ENCODE data around the gene PBX1.

The PBX1 gene

DNA sequence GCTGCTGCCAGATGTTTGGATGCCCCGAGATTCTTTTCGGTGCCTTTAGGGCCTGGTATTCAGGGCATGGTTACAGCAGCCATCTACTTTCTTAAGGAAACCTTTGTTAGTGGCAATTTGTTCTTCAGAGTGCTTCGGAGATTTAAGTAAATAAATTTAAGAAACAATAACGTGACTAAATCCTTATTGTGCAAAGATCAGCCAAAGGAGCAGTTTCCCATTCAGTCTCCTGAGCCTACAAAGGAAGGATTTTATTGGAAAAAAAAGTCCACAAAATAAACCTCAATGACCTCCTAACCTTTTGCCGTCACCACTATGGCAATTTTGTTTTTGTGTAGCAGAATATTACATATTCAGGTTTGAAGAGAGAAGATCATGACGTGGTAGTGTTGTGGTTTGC is 231.1 kb downstream of the PBX1 start:
- DNase-seq, result no peak

- no peak for DNase-seq
Observed at GRCh38 chr1:164792410-164793004, 233.5 kb downstream of the PBX1 start.

DNA sequence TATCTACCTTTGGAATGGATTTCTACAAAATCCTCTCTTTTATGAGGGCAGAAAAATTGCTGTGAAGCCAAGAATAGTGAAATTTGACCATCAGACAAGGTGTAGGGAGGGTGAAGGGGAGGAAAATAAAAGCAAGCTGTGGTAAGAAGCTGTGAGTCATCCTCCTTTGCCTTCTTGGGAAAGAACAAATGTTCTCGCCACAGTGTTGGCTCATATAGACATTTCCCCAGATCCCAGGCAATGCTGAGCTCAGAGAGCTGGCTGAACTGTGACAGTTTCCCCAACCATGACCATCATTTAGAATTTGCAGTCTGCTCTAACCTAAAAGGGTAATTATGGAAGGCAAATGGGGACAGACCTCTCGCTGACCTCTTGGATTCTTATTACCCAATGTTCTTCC is 235.4 kb downstream of the PBX1 start:
- no peak for DNase-seq

GRCh38 chr1:164796916-164797315 is 237.9 kb downstream of the PBX1 start:
- DNase-seq, result no peak

DNA sequence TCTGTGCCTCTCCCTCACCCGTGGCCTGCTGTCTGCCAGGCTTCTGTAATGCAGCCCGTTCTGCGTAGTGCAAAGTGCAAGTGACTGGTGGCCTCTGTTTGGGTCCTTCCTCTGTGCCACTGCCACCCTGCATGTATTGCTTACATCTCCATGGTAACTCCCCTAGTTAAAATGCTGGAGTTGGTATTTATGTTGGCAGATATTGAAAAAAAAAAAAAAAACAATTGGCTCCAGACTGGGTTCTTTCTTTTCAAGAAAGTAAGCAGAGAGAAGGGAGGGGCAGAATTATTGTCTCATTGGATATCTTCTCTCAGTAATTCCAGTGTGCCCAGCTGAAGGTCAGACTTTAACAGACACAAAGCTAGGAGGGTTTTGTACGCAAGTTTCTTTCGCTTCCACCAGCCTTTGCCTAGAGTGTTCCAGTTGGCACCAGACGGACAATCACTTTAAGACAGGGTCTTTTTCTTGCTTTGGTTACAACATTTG is 242.3 kb downstream of the PBX1 start:
- DNase-seq, result no peak

DNA sequence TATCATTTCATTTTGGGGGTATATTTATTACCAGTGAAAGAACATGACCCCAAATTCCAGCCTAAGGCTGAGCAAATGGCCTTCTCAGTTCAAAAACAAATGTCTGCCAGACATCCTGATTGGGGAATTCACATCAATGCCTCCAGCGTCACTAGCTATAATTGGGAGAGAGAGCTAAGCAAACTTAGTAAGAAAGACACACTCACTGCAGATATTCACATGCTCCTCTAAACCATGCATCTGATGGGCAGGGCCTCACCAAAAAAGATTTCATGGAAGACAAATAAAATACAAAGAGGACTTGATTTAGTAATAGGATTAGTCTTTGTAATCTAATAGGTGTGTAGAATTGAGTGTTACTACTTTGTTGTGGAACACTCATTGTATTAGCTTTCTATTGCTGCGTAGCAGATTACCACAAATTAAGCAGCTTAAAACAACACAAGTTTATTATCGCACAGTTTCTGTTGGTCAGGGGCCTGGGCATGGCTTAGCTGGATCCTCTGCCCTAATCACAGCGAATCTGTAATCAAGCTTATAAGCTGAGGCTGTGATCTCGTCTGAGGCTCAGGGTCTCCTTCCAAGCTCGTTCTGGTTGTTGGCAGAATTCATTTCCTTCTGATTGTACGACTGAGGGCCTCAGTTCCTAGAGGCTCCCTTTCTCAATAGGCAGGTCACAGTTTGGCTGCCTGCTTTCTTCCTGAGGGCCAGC is 243.0 kb downstream of the PBX1 start:
- DNase-seq, result no peak

GRCh38 chr1:164802529-164803282 is 243.7 kb downstream of the PBX1 start:
- DNase-seq, result no peak

DNA sequence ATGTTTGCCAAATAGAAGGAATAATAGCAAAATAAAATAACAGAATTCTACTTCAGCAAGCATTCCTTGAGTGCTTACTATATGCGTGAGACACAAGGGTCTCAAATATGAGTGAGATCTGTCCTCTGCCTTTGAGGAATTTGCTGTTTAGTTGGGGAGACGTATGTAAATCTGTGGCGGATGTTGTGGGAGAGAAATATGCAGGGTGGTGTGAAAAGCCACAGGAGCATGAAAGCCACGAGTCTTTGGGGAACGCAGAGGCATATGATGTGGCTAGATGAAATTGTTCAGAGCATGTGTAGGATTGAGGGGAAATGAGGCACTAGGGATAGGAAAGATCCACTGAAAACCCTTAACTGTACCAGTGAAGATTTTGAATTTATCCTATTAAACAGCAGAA is 244.4 kb downstream of the PBX1 start:
- no peak for DNase-seq

DNA sequence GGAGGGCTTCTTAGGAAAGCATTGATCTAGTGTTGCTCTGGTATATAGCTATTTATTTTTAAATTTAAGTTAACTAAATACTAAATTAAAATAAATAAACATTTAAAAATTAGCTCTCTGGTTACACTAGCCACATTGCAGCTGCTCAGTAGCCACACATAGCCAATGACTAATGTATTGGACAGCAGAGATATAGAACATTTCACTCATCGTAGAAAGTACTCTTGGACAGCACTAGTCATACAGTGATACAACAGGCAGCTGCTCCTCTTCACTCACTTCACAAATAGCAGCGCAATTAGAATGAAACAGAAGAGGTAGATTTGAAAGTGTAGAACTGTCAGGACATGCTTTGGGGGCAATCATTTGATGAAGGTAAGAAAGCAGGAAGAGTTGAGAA is 245.4 kb downstream of the PBX1 start:
- no peak for DNase-seq

DNA sequence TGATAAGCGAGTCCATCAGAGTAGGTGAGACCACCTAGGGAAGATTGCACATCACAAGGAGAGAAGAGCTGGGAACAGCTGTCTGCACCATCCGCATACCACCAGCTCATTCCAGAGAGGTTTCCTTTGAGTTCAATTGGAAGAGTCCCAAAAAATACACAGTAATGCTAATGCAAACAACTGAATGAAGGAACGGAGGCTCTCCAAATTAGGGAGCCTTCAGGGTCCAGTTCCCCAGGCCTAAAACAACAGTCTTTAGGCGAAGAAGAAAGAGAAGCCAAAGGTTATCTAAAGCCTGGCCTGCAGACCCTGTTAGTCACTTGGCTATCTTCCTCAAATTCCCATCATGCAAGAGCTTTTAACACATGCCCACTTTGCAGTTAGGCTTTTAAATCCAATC is 246.4 kb downstream of the PBX1 start:
- no peak for DNase-seq

DNA sequence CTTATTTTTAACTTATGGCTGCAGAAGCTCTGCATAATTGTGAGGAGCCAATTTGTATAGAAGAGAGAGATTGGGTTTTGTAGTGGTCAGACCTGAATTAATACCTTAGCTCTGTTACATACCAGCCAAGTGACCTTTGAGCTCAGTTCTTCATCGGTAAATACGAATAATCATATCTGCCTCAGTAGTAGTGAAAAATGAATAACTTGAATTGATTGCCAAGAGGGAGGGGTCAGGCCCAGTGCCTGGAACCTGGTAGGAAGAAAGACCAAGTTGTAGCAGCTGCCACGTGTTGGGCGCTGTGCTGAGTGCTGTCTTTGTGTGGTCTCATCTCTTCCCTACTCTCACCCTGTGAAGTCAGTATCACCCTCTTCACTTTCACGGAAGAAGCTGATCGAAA is 247.5 kb downstream of the PBX1 start:
- no peak for DNase-seq

DNA sequence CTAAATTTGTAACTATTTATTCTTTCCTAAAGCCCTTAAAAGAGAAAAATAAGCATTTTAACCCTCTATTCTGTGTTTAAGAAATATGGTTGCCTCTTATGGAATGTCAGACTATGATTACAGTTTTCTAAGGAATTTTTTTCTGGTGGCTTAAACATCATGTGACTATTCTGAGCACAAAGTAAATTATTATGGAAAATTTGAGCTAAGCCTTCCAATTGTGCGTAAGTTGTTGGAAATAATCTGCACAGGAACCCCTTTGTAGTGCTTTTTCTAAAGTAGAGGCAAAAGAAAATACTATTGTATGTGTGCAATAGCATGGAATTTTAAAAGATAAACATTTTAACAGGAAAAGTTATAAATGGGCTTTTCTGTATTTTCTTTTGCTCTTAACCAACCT is 254.8 kb downstream of the PBX1 start:
- DNase-seq, result no peak

DNA sequence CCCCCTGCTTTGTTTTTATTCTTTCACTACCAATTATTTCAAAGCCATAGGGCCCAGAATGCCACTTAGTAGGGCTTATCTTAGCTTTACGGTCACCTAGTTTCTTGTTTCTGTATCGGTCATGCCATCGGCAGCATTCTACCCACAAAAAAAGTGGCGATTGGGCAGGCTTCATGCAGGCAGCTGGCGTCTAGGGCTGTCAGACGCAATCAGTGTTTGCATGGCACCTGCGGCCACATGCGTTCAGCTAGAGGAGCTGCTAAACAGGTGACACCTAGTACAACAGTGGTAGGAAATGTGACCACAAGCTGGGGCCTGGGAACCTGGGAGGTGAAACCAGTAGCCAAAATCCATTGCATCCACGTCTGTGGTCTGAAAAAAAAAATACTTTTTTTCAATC is 262.7 kb downstream of the PBX1 start:
- no peak for DNase-seq

- no peak for DNase-seq
Observed at GRCh38 chr1:164823486-164824279, 264.7 kb downstream of the PBX1 start.

- no peak for DNase-seq
Observed at GRCh38 chr1:164824542-164824941, 265.6 kb downstream of the PBX1 start.

DNA sequence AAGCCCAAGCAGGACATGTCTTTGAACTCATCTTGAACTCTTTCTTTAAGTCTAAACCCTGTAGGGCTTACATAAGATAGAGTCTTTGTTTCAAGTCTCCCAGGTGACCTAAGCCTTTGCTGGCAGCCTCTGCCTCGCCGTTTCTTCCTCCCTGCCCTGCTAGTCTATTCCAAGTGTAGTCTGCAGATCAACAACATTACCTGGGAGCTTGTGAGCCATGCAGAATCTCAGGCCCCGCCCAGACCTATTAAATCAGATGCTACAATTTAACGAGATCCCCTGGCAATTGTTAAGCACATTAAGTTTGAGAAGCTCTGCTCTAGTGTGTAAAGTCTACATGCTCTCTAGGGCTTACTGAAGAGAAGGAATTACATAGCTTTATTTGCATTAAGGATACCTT is 271.6 kb downstream of the PBX1 start:
- no peak for DNase-seq

DNA sequence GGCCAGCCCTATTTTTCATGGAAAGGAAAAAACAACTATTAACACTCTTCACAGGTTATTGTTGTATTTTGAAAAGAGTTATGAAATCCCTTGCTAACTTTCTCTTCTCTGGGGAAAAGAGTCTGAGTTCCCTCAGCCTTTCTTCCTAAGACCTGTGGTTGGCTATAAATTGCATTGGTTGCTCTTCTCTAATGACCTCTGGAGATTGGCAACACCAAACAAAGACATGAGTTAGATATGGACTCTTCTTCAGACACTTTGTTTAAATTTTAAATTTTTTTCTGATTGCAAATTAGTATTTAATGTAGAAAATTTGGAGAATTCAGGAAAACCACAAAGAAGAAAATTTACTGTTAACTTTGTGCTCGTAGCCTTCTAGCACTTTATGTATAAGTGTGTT is 275.7 kb downstream of the PBX1 start:
- DNase-seq, result no peak

- DNase-seq, result peak; percentile 37
Observed at GRCh38 chr1:164836614-164837018, 277.6 kb downstream of the PBX1 start.

DNA sequence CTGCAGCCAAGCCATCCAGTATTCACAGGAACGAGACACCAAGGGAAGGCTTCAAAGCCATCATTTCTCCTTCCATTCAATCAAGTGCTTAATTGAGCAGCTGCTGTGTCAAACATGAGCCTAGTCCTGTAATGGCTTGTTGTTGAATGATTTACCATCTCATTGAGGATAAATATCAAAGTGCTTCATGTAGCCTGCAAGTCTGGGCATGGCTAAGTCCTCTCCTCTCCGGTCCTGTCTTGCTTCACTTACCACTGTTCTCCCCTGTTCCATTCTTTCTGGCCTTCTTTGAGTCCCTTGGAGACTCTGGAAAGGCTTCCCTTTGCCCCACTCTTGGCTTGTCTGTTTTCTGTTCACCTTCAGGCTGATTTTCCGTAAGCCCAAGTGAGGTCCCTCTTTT is 279.8 kb downstream of the PBX1 start:
- no peak for DNase-seq

- DNase-seq, result no peak
Observed at GRCh38 chr1:164840936-164841335, 282.0 kb downstream of the PBX1 start.

DNA sequence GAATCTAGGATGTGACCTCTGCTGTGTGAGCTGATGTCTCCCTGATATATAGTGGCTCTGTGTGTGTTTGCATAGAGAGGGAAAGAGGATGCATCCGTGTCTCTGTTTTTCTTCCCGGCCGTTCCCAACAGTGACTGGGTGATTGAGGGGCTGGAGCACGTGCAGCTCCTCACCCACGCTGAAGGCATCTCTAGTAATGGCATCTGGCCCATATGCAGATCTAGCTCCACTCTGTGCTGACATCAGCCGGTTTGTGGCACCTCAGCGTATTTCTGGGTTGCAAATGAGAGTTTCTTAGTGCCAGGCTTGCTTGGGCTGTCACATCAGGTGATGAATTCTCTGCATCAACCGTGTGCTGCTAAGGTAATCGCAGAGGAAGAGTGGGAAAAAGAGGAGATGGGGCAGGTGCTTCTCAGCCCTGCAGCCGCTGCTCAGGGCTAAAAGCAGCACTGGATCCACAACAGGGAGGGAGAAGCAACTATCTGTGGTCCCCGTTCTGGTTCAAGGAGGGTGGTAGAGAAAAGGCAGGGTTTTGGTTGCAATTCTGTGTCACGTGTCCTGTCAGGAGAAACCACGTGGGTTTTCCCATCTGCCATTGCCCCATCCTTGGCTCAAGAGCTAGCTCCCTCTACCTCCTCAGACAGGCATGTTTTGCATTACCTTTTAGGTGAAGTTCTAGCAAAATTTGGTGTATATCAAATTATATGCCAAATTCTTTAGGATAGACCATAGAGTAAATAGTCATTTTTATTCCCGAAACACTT is 282.9 kb downstream of the PBX1 start:
- DNase-seq, result no peak

DNA sequence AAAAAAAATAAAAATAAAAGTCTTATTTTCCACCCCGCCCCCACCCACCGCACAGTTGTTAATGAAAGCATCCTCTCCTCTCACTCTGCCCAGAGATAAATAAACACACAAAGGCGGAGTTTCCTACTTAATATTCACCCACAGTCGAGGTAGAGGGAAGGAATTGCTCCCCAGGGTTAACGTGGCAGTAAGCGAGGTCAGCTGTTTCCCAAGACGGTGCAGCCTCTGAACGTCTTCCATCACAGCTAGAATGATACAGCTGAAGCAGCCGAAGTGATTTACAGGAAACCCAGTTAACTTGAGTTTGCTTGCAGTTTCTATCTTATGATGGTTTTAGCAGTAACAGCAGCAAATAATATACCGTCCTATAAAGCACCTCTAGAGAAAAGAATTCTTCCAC is 283.9 kb downstream of the PBX1 start:
- DNase-seq, result no peak
